Mesendoderm (in vitro differentiated cells): ENCODE measurements around the gene VAV3.

ENCODE experiments used
- DNase-seq: peaks from one replicate; pipeline ENCODE4 v3.0.0; 2013
- H2AK5ac ChIP-seq: 2 replicates; pipeline ENCODE4 v1.6.1; 2013; ENCODE audit warnings: low read length, inconsistent platforms
- H2BK120ac ChIP-seq: 2 replicates; pipeline ENCODE4 v1.6.1; 2013; ENCODE audit warnings: low read depth, mild to moderate bottlenecking, low read length, moderate library complexity, mixed read lengths
- H2BK15ac ChIP-seq: replicated peaks from 2 replicates; pipeline ENCODE4 v1.6.1; 2013; ENCODE audit warnings: low read depth, mild to moderate bottlenecking, moderate library complexity
- H2BK5ac ChIP-seq: 2 replicates; pipeline ENCODE4 v1.6.1; 2013; ENCODE audit warnings: low read length, inconsistent platforms
- H3K18ac ChIP-seq: 2 replicates; pipeline ENCODE4 v1.6.1; 2013; ENCODE audit warnings: mild to moderate bottlenecking, low read length, mixed read lengths
- H3K23ac ChIP-seq: one replicate; pipeline ENCODE4 v1.6.1; 2013; ENCODE audit warnings: low read length
- H3K27ac ChIP-seq: 2 replicates; pipeline ENCODE4 v1.5.1; 2013; ENCODE audit warnings: low read depth, mild to moderate bottlenecking, inconsistent platforms, low read length, moderate library complexity
- H3K27me3 ChIP-seq: 2 replicates; pipeline ENCODE4 v1.6.1; 2013; ENCODE audit warnings: low read length, control low read depth, mild to moderate bottlenecking, inconsistent platforms; ENCODE audit not compliant: insufficient read depth, poor library complexity
- H3K36me3 ChIP-seq: 2 replicates; pipeline ENCODE4 v1.6.1; 2013; ENCODE audit warnings: low read length, inconsistent platforms; ENCODE audit not compliant: control insufficient read depth, insufficient read depth
- H3K4ac ChIP-seq: one replicate; pipeline ENCODE4 v1.6.1; 2013; ENCODE audit warnings: low read depth, mild to moderate bottlenecking, low read length, moderate library complexity
- H3K4me1 ChIP-seq: 2 replicates; pipeline ENCODE4 v1.6.1; 2013; ENCODE audit warnings: low read depth, low read length, inconsistent platforms; ENCODE audit not compliant: control insufficient read depth
- H3K4me2 ChIP-seq: 2 replicates; pipeline ENCODE4 v1.6.1; 2013; ENCODE audit warnings: low read length
- H3K4me3 ChIP-seq: 2 replicates; pipeline ENCODE4 v1.5.1; 2013; ENCODE audit warnings: mild to moderate bottlenecking, low read length
- H3K56ac ChIP-seq: one replicate; pipeline ENCODE4 v1.6.1; 2013; ENCODE audit warnings: low read length
- H3K79me1 ChIP-seq: 2 replicates; pipeline ENCODE4 v1.6.1; 2013; ENCODE audit warnings: low read length, inconsistent platforms
- H3K79me2 ChIP-seq: 2 replicates; pipeline ENCODE4 v1.6.1; 2013; ENCODE audit warnings: mild to moderate bottlenecking, low read length; ENCODE audit not compliant: control insufficient read depth, insufficient read depth
- H3K9ac ChIP-seq: 2 replicates; pipeline ENCODE4 v1.6.1; 2013; ENCODE audit warnings: low read length, inconsistent platforms
- H4K5ac ChIP-seq: one replicate; pipeline ENCODE4 v1.6.1; 2013; ENCODE audit warnings: low read length
- H4K8ac ChIP-seq: one replicate; pipeline ENCODE4 v1.6.1; 2013; ENCODE audit warnings: low read depth, mild to moderate bottlenecking, control low read depth, low read length, moderate library complexity
- WGBS: extraction: QIAGEN DNeasy Blood & Tissue Kit; methylation state at CpG from one replicate; pipeline ENCODE4 v1.1.7; 2013; ENCODE audit warnings: low lambda C conversion rate, missing lambda C conversion rate; ENCODE audit not compliant: insufficient coverage; ENCODE audit errors: extremely low coverage; 5-methylcytosine and 5-hydroxymethylcytosine counted together

Gene VAV3

DNA sequence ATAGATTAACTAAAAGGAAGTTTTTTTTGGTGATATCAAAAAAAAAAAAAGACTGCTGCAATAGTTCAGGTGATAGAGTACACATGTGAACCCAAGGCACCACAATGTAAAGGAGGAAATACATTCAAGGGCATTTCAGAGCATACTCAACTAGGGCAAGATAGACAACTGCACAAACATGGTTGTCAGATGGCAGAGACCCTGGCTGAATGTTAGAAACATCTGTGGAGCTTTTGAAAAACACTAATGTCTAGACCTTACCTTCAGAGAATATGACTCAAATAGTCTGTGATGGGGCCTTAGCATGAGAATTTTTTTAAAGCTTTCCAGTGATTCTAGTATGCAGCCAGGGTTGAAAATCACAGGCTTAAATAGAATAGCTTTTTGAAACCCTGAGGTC is 173.6 kb downstream of the VAV3 start:
- Histone ChIP-seq H4K5ac (no peak overlapping the region), H3K56ac (no peak overlapping the region), H3K4me3 (no peak overlapping the region), H3K4me2 (no peak overlapping the region), H4K8ac (no peak overlapping the region), H2BK5ac (no peak overlapping the region), H2BK120ac (no peak overlapping the region), H3K27ac (no peak overlapping the region), H2AK5ac (no peak overlapping the region), H3K79me2 (no peaks in the 10 kb centered on the region), H2BK15ac (no peak overlapping the region), H3K79me1 (peaks cover 1% of the 10 kb centered on the region), H3K9ac (no peak overlapping the region), H3K27me3 (no peaks in the 10 kb centered on the region), H3K4me1 (peaks cover 9% of the 10 kb centered on the region), H3K36me3 (no peaks in the 10 kb centered on the region), H3K18ac (no peak overlapping the region), H3K23ac (no peak overlapping the region), H3K4ac (no peak overlapping the region)
- no peak for DNase-seq

DNA sequence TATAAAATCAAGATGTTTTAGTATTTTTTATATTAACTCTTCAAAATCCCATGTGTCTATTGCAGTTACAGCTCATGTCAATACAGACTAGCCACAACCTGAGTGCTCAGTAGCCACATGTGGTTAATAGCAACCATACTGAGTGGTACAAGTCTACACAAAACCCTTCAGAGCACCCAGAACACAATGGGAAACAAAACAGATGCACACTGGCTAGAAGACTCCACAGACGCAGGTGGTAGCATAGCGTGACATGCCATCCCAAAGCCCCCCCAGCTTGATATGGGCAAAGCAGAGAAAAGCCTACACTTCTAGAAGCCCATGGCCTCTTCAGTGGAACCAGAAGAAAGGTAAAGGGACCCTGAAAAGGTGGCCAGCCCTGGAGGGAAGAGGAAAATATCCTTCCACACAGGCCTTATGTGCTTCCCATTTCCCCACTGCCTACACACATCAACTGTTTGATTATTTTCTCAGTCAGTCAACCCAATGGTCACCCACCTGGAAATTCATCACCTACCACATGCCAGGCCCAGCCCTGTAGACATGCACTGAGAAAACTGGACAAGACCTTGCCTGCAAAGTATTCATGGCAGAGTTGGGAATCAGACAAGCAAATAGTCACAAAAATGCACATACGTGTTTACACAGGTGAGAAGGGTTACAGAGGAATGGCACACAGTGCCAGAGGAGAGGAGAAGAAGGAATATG is 175.0 kb downstream of the VAV3 start:
- no peak overlapping the region for H2BK5ac ChIP-seq
- H3K36me3 ChIP-seq: no peaks in the 10 kb centered on the region
- H2AK5ac ChIP-seq: no peak overlapping the region
- H3K4ac ChIP-seq: no peak overlapping the region
- DNase-seq: no peak
- no peak overlapping the region for H2BK120ac ChIP-seq
- H3K79me2 ChIP-seq: no peaks in the 10 kb centered on the region
- no peak overlapping the region for H3K4me2 ChIP-seq
- H3K9ac ChIP-seq: no peak overlapping the region
- H2BK15ac ChIP-seq: no peak overlapping the region
- peaks cover 9% of the 10 kb centered on the region for H3K4me1 ChIP-seq
- H3K4me3 ChIP-seq: no peak overlapping the region
- no peak overlapping the region for H3K27ac ChIP-seq
- no peak overlapping the region for H4K8ac ChIP-seq
- H3K56ac ChIP-seq: no peak overlapping the region
- no peak overlapping the region for H3K23ac ChIP-seq
- whole genome bisulfite sequencing: no CpG with 5 or more reads among the region's 3 CpGs
- H4K5ac ChIP-seq: no peak overlapping the region
- H3K18ac ChIP-seq: no peak overlapping the region
- H3K27me3 ChIP-seq: no peaks in the 10 kb centered on the region
- peaks cover 1% of the 10 kb centered on the region for H3K79me1 ChIP-seq

DNA sequence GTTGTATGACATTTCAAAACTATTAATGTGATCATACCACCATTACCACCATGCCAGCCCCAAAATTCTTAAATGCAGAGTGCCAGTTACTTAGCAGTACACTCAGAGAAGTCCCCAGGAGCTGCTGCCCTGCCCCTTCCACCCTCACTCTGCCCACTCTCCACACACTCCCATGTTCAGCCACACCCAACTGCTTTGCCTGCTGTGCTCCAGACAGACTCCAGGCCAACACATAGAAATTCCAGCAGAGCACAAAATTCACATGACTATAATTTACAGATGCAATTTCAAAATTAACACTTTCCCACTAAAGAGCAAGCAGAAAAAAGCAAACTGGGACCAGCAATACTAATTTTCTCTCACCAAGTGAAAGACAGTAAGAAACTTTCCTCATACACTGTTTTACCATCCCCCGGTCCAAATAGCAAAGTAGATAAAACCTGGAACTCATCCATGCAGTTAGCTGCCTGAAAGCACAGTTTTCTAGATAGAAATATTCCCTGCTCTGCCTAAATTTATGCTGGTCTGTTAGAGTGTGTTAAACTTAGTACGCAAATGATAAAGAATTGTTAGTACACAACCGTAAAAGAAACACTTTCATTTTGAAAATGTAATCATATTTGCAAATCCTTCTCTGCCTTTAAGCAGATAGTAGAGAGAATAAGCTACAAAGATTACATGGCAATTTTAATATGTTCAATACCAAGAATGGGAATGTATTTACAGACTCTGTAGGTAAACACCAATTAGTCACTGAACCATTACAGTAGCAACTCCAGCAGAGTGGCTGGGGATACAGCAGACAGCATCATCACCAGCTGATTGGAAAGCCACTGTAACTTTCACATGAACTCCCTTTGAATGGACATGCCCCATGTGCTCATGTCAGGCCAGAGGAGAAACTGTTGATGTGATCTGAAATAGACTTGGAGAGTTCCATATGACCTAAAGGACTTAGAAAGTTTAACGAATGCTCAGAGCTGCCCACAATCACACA is 176.5 kb downstream of the VAV3 start:
- Histone ChIP-seq H3K4me3 (no peak overlapping the region), H3K4me2 (no peak overlapping the region), H3K79me1 (peaks cover 1% of the 10 kb centered on the region), H2BK15ac (no peak overlapping the region), H3K18ac (no peak overlapping the region), H3K27me3 (no peaks in the 10 kb centered on the region), H2BK5ac (no peak overlapping the region), H3K4ac (no peak overlapping the region), H3K36me3 (no peaks in the 10 kb centered on the region), H4K8ac (no peak overlapping the region), H3K23ac (no peak overlapping the region), H3K4me1 (peaks cover 3% of the 10 kb centered on the region), H3K56ac (no peak overlapping the region), H4K5ac (no peak overlapping the region), H2AK5ac (no peak overlapping the region), H3K9ac (no peak overlapping the region), H3K27ac (no peak overlapping the region), H3K79me2 (no peaks in the 10 kb centered on the region), H2BK120ac (no peak overlapping the region)
- DNase-seq: no peak
- WGBS: no CpG with 5 or more reads among the region's 4 CpGs

DNA sequence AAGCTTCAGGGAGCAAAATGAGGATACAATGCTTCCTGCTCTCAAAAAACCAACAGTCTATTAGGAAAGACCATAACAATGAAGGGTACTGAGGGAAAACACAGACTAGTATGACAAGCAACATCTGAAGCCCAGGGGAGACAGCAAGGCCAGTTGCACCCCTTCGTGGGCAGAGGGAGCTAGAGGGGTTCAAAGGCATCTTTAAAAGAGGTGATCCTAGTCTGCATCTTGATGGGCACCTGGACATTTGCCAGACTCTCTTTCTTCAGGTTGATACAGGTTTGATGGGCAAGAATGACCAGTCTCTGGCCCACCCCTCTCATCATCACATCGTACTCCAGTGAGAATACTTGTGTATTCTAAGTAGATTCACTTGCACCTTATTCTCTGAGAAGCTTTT is 177.7 kb downstream of the VAV3 start:
- H3K23ac ChIP-seq: no peak overlapping the region
- H4K5ac ChIP-seq: no peak overlapping the region
- H2BK120ac ChIP-seq: no peak overlapping the region
- no peak overlapping the region for H2AK5ac ChIP-seq
- no peak overlapping the region for H3K4me2 ChIP-seq
- DNase-seq: peak; percentile 55
- no peak overlapping the region for H3K4ac ChIP-seq
- H3K36me3 ChIP-seq: no peaks in the 10 kb centered on the region
- H4K8ac ChIP-seq: no peak overlapping the region
- peaks cover 3% of the 10 kb centered on the region for H3K4me1 ChIP-seq
- no peak overlapping the region for H3K27ac ChIP-seq
- H3K79me2 ChIP-seq: no peaks in the 10 kb centered on the region
- H3K9ac ChIP-seq: no peak overlapping the region
- no peak overlapping the region for H3K18ac ChIP-seq
- peaks cover 1% of the 10 kb centered on the region for H3K79me1 ChIP-seq
- H2BK15ac ChIP-seq: no peak overlapping the region
- no peak overlapping the region for H2BK5ac ChIP-seq
- WGBS: no CpG with 5 or more reads among the region's 2 CpGs
- H3K56ac ChIP-seq: no peak overlapping the region
- no peaks in the 10 kb centered on the region for H3K27me3 ChIP-seq
- no peak overlapping the region for H3K4me3 ChIP-seq

DNA sequence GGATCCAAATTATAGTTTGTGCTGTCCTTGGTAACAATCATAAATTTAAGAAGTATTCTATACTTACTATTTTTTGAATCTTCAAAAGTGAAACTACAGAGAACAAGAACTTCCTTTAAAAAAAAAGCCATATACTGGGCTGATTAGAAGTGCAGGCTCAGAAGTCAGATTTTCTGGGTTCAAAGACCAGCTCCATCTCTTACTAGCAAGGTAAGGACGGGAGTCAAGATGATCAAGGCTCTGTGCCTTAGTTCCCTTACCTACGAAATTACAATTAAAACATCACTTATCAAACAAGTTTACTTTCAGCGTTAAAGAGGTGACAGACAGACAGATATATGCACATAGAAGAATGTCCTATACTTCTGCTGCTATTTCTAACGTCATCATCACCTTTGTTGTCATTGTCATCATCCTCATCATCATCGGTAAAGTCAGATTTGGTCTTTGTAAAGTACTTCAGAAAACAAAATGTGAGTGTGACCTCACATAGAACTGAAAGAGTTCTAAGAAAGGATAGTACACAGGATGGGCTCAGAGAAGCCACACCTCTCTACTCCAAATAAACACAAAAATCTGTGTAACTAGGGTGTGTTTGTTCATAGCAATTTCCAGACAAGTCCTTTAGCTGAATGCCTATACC is 178.7 kb downstream of the VAV3 start:
- no CpG with 5 or more reads among the region's 5 CpGs for WGBS
- Histone ChIP-seq H3K79me1 (peaks cover 1% of the 10 kb centered on the region), H3K56ac (no peak overlapping the region), H3K4me3 (no peak overlapping the region), H2BK15ac (no peak overlapping the region), H3K27me3 (no peaks in the 10 kb centered on the region), H3K23ac (no peak overlapping the region), H2BK120ac (no peak overlapping the region), H3K36me3 (no peaks in the 10 kb centered on the region), H3K4me1 (peaks cover 3% of the 10 kb centered on the region), H3K27ac (no peak overlapping the region), H3K9ac (no peak overlapping the region), H3K79me2 (no peaks in the 10 kb centered on the region), H2AK5ac (no peak overlapping the region), H3K4ac (no peak overlapping the region), H4K8ac (no peak overlapping the region), H4K5ac (no peak overlapping the region), H3K4me2 (no peak overlapping the region), H2BK5ac (no peak overlapping the region), H3K18ac (no peak overlapping the region)
- no peak for DNase-seq
